H1 (cell line): ENCODE data around the gene DHRS13. TPM values are rescaled to one million over a fixed set of nuclear protein-coding genes. Genes with fewer than 3 reads are reported as not detected.

Source experiments
- CTCF ChIA-PET: fragments of 300-600 bp; sonication (Branson Sonifier 250); formaldehyde crosslinking; loops from one replicate; lab custom pipeline; 2021; ENCODE audit not compliant: partially characterized antibody; lab: Charles Lee
- POLR2A ChIA-PET: fragments of 300-600 bp; sonication (Branson Sonifier 250); formaldehyde crosslinking; loops from one replicate; lab custom pipeline; 2021; ENCODE audit warnings: inconsistent platforms; ENCODE audit not compliant: partially characterized antibody; lab: Charles Lee
- DNase-seq, 2 experiments: peaks; one replicate each; pipeline versions ENCODE4 v3.0.0 to v3.0.0-alpha.2; 2010 to 2022; ENCODE audit warnings: low spot score in 2 of 2, low read depth in 1 of 2, mixed read lengths in 1 of 2
- FAIRE-seq: peaks from 2 replicates; lab custom pipeline; 2011; peaks lifted over from hg19 to GRCh38; lab: Jason Lieb, UNC
- H2AFZ ChIP-seq: 2 replicates; pipeline ENCODE4 v1.8.1; 2012; ENCODE audit warnings: low read length, inconsistent platforms
- H2AK5ac ChIP-seq: 2 replicates; pipeline ENCODE4 v1.6.1; 2013; ENCODE audit warnings: low read depth, low read length
- H2BK120ac ChIP-seq: replicated peaks from 2 replicates; pipeline ENCODE3; 2013; ENCODE audit warnings: low read depth, low read length, inconsistent platforms
- H2BK12ac ChIP-seq: 2 replicates; pipeline ENCODE4 v1.6.1; 2013; ENCODE audit warnings: low read depth, low read length
- H2BK15ac ChIP-seq: 2 replicates; pipeline ENCODE4 v1.6.1; 2013; ENCODE audit warnings: low read length
- H2BK20ac ChIP-seq: 2 replicates; pipeline ENCODE4 v1.6.1; 2013; ENCODE audit warnings: low read length
- H2BK5ac ChIP-seq: 2 replicates; pipeline ENCODE4 v1.6.1; 2013; ENCODE audit warnings: low read depth, low read length
- H3K14ac ChIP-seq: 2 replicates; pipeline ENCODE4 v1.6.1; 2013; ENCODE audit warnings: inconsistent platforms; ENCODE audit not compliant: insufficient read length
- H3K18ac ChIP-seq: 2 replicates; pipeline ENCODE4 v1.6.1; 2013; ENCODE audit warnings: low read length; ENCODE audit errors: extremely low read depth
- H3K23ac ChIP-seq: 2 replicates; pipeline ENCODE4 v1.6.1; 2013; ENCODE audit warnings: inconsistent platforms; ENCODE audit not compliant: insufficient read length
- H3K23me2 ChIP-seq: 2 replicates; pipeline ENCODE4 v1.6.1; 2013; ENCODE audit warnings: low read depth, low read length
- H3K27ac ChIP-seq: 2 replicates; pipeline ENCODE4 v1.6.1; 2011; ENCODE audit warnings: low read depth, low read length, inconsistent platforms
- H3K27me3 ChIP-seq, 4 experiments: replicated peaks in 1 of 4; 1 replicate in 1 of 4; 2 replicates in 3 of 4; pipeline versions ENCODE4 v1.6.1 to v1.8.1; 2011 to 2013; ENCODE audit warnings: low read length in 3 of 4, mild to moderate bottlenecking in 3 of 4, inconsistent platforms in 2 of 4, mixed read lengths in 2 of 4, moderate library complexity in 1 of 4; ENCODE audit not compliant: control insufficient read depth in 3 of 4, insufficient read depth in 3 of 4; ENCODE audit errors: extremely low read depth in 1 of 4
- H3K36me3 ChIP-seq, 4 experiments: 2 replicates each; pipeline versions ENCODE4 v1.6.1 to v1.8.1; 2011 to 2013; ENCODE audit warnings: mild to moderate bottlenecking in 4 of 4, low read length in 3 of 4, moderate library complexity in 2 of 4, control low read depth in 1 of 4, inconsistent platforms in 1 of 4; ENCODE audit not compliant: insufficient read depth in 4 of 4, control insufficient read depth in 2 of 4
- H3K4ac ChIP-seq: replicated peaks from 2 replicates; pipeline ENCODE3; 2013; ENCODE audit warnings: low read length, low read depth, mixed read lengths, inconsistent platforms; ENCODE audit not compliant: insufficient read length
- H3K4me1 ChIP-seq, 4 experiments: replicated peaks in 1 of 4; 1 replicate in 1 of 4; 2 replicates in 3 of 4; pipeline versions ENCODE4 v1.6.1 to v1.8.1; 2011 to 2013; ENCODE audit warnings: low read length in 3 of 4, inconsistent platforms in 2 of 4, mixed read lengths in 1 of 4; ENCODE audit not compliant: insufficient read depth in 4 of 4, control insufficient read depth in 3 of 4
- H3K4me2 ChIP-seq, 2 experiments: 2 replicates each; pipeline versions ENCODE4 v1.6.1 to v1.8.1; 2011 to 2013; ENCODE audit warnings: low read depth in 2 of 2, low read length in 2 of 2, control low read depth in 1 of 2, inconsistent platforms in 1 of 2, mild to moderate bottlenecking in 1 of 2; ENCODE audit not compliant: insufficient read depth in 1 of 2
- H3K4me3 ChIP-seq, 4 experiments: fragments of 200-600, 300-600 bp in 1 of 4; sonication (generic), shearing (Covaris generic), sonication (Bioruptor Twin) in 1 of 4; 2 replicates each; pipeline versions ENCODE4 v1.5.1 to v1.8.1; 2011 to 2016; ENCODE audit warnings: low read length in 4 of 4, low read depth in 3 of 4, control low read depth in 2 of 4, inconsistent platforms in 2 of 4, mild to moderate bottlenecking in 2 of 4, mixed read lengths in 1 of 4, moderate library complexity in 1 of 4; ENCODE audit not compliant: insufficient read depth in 2 of 4; ENCODE audit errors: extremely low read depth in 1 of 4
- H3K56ac ChIP-seq: replicated peaks from 2 replicates; pipeline ENCODE3; 2013; ENCODE audit warnings: low read depth, mild to moderate bottlenecking, mixed read lengths, low read length, inconsistent platforms; ENCODE audit not compliant: insufficient read length
- H3K79me1 ChIP-seq: 2 replicates; pipeline ENCODE4 v1.6.1; 2013; ENCODE audit warnings: low read depth, low read length, control low read depth
- H3K79me2 ChIP-seq, 2 experiments: 2 replicates each; pipeline versions ENCODE4 v1.6.1 to v1.8.1; 2012 to 2013; ENCODE audit warnings: low read length in 2 of 2, mild to moderate bottlenecking in 2 of 2, inconsistent platforms in 1 of 2; ENCODE audit not compliant: insufficient read depth in 2 of 2, control insufficient read depth in 1 of 2
- H3K9ac ChIP-seq, 4 experiments: replicated peaks in 1 of 4; 1 replicate in 1 of 4; 2 replicates in 3 of 4; pipeline versions ENCODE4 v1.6.1 to v1.8.1; 2011 to 2013; ENCODE audit warnings: low read depth in 3 of 4, low read length in 3 of 4, control low read depth in 2 of 4, mild to moderate bottlenecking in 2 of 4, moderate library complexity in 2 of 4, inconsistent platforms in 1 of 4; ENCODE audit errors: extremely low read depth in 1 of 4
- H3K9me3 ChIP-seq, 2 experiments: 2 replicates each; pipeline versions ENCODE4 v1.6.1 to v1.8.1; 2012 to 2013; ENCODE audit warnings: mild to moderate bottlenecking in 2 of 2, moderate library complexity in 2 of 2, control low read depth in 1 of 2, inconsistent platforms in 1 of 2, low read depth in 1 of 2, low read length in 1 of 2, mixed read lengths in 1 of 2; ENCODE audit not compliant: insufficient read depth in 2 of 2
- H4K20me1 ChIP-seq, 2 experiments: replicated peaks in 1 of 2; 2 replicates each; pipeline versions ENCODE3 to v1.8.1; 2011 to 2013; ENCODE audit warnings: inconsistent platforms in 2 of 2, low read length in 2 of 2, mild to moderate bottlenecking in 1 of 2; ENCODE audit not compliant: insufficient read depth in 2 of 2, control insufficient read depth in 1 of 2
- H4K5ac ChIP-seq: 2 replicates; pipeline ENCODE4 v1.6.1; 2013; ENCODE audit warnings: low read length, low read depth, mixed read lengths, inconsistent platforms; ENCODE audit not compliant: insufficient read length
- H4K8ac ChIP-seq: 2 replicates; pipeline ENCODE4 v1.8.0; 2013; ENCODE audit warnings: mild to moderate bottlenecking, moderate library complexity, low read length, inconsistent platforms; ENCODE audit not compliant: insufficient read depth; ENCODE audit errors: extremely low read depth
- H4K91ac ChIP-seq: replicated peaks from 2 replicates; pipeline ENCODE3; 2013; ENCODE audit warnings: low read length, mixed read lengths, inconsistent platforms; ENCODE audit not compliant: insufficient read length
- EZH2 ChIP-seq: fragments of 200-600 bp; sonication (generic); IDR thresholded peaks from 2 replicates; pipeline ENCODE4 v1.7.1; 2012; ENCODE audit warnings: low read depth, mild to moderate bottlenecking, moderate library complexity, low read length, inconsistent platforms; ENCODE audit not compliant: severe bottlenecking
- GTF2F1 ChIP-seq: IDR thresholded peaks from 2 replicates; pipeline ENCODE4 v1.6.1; 2012; ENCODE audit warnings: low read depth, low read length, improper control_type of control experiment, borderline replicate concordance
- KDM1A ChIP-seq: fragments of 200-600, 300-600 bp; sonication (generic); IDR thresholded peaks from 2 replicates; pipeline ENCODE4 v1.7.1; 2016; ENCODE audit warnings: mild to moderate bottlenecking, low read length, borderline replicate concordance
- KDM4A ChIP-seq: IDR thresholded peaks from one replicate; pipeline ENCODE4 v1.7.1; 2012; ENCODE audit warnings: low read depth, mild to moderate bottlenecking, moderate library complexity, low read length, inconsistent platforms; ENCODE audit not compliant: severe bottlenecking
- MAFK ChIP-seq: IDR thresholded peaks from 2 replicates; pipeline ENCODE4 v1.6.1; 2012; ENCODE audit warnings: low read depth, mild to moderate bottlenecking, improper control_type of control experiment, low read length
- SAP30 ChIP-seq: fragments of 300-600 bp; sonication (generic); IDR thresholded peaks from 2 replicates; pipeline ENCODE4 v1.7.1; 2012; ENCODE audit warnings: low read length, moderate library complexity, mild to moderate bottlenecking, inconsistent platforms; ENCODE audit not compliant: insufficient read depth, insufficient replicate concordance
- SP2 ChIP-seq: IDR thresholded peaks from 2 replicates; pipeline ENCODE4 v1.6.1; 2012; ENCODE audit warnings: mild to moderate bottlenecking, low read length, inconsistent platforms
- SUZ12 ChIP-seq: fragments of 200-600 bp; sonication (generic); IDR thresholded peaks from 2 replicates; pipeline ENCODE4 v1.6.1; 2012; ENCODE audit warnings: mild to moderate bottlenecking, inconsistent platforms, low read length, moderate library complexity, mixed read lengths
- TAF7 ChIP-seq: optimal IDR thresholded peaks from 2 replicates; pipeline ENCODE3; 2011; ENCODE audit warnings: low read depth, mild to moderate bottlenecking, inconsistent platforms, low read length, moderate library complexity, borderline replicate concordance
- WGBS, 2 experiments: shearing (Covaris generic) in 1 of 2; methylation state at CpG; one replicate each; pipeline versions ENCODE4 v1.1.6 to v1.1.7; 2013 to 2015; ENCODE audit warnings: low lambda C conversion rate in 2 of 2, mixed read lengths in 2 of 2, inconsistent platforms in 1 of 2, low coverage in 1 of 2, missing lambda C conversion rate in 1 of 2; ENCODE audit not compliant: insufficient replicate concordance in 2 of 2, insufficient coverage in 1 of 2, insufficient read length in 1 of 2; ENCODE audit errors: extremely low coverage in 1 of 2, missing lambda C conversion rate in 1 of 2; 5-methylcytosine and 5-hydroxymethylcytosine counted together
- polyA plus RNA-seq, 7 experiments: library from polyadenylated mRNA; depleted of rRNA in 3 of 7; stranded (reverse) in 5 of 7; unstranded in 2 of 7; fragments of >200 nt in 5 of 7; fragments of 200-250 nt in 2 of 7; gene quantifications; 1 replicate in 5 of 7; 2 replicates in 1 of 7; 4 replicates in 1 of 7; pipeline versions ENCODE4 v1.2.1 to v1.2.3, GENCODE V29; 2011 to 2013; ENCODE audit warnings: missing spikeins in 2 of 7, mixed read lengths in 2 of 7
- total RNA-seq: library from RNA; stranded (reverse); fragmentation: NEBNext Ultra II Directional; extraction: Animal tissue kit (Norgen Biotek cat#: 25700); gene quantifications from 2 replicates; pipeline ENCODE4 v1.2.1, GENCODE V29; 2021
- TF ChIP-seq, protein P1 (sequence below): IDR thresholded peaks from 2 replicates; pipeline ENCODE4 v1.6.1; 2012; ENCODE audit warnings: inconsistent platforms
- TF ChIP-seq, protein P2 (sequence below): IDR thresholded peaks from 2 replicates; pipeline ENCODE4 v1.6.1; 2011; ENCODE audit warnings: low read depth, mild to moderate bottlenecking, low read length; ENCODE audit not compliant: insufficient read depth

The DHRS13 gene
- total and polyA plus RNA-seq, 2 of the 8 experiments (the other 6 are each of a cell fraction or from before 2014, with no cell fraction given): 23.7 to 30.0 TPM

DNA sequence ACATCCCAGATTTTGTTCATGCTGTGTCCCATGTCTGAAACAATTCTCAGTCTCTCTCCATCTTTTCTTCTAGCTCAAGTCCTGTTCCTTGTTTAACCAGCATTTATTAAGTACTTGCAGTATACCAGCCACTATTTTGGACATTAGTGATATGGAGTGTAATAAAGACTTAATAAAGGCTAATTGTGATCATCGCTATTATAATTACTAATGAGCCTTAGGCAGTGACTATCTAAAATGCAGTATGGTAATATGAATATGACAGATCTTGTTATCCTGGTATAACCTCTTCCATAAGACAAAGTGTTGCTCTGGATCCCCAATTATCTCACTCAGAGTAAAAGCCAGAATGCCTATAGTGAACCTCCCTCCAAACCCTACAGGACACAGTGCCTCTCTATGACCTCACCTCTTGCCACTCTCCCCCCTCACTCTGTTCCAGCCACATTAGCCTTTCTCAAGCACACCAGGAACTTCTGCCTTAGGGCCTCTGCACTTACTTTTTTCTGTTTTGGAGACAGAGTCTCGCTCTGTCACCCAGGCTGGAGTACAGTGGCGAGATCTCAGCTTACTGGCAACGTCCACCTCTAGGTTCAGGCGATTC is 3.6 kb downstream of the DHRS13 start:
- Histone ChIP-seq H3K4me3 (no peak overlapping the region), H2AFZ (no peak overlapping the region), H3K79me2 (peaks cover 4 to 21% of the 10 kb centered on the region in 2 experiments), H3K23ac (no peak overlapping the region), H2BK20ac (no peak overlapping the region), H3K79me1 (peaks cover 8% of the 10 kb centered on the region), H3K4ac (no peak overlapping the region), H3K14ac (no peak overlapping the region), H2AK5ac (no peak overlapping the region), H2BK120ac (no peak overlapping the region), H4K8ac (no peak overlapping the region), H3K27ac (no peak overlapping the region), H3K27me3 (no peaks in the 10 kb centered on the region), H3K23me2 (peaks cover 10% of the 10 kb centered on the region; the same call in 1 of the 2 replicates), H3K4me1 (peaks cover 2 to 22% (median 8%) of the 10 kb centered on the region in 4 experiments), H3K9me3 (no peaks in the 10 kb centered on the region), H3K56ac (no peak overlapping the region), H2BK15ac (no peak overlapping the region), H3K36me3 (no peaks in the 10 kb centered on the region; a peak in 1 of 8 replicates), H2BK12ac (no peak overlapping the region), H4K20me1 (peaks cover 0 to 2% of the 10 kb centered on the region in 2 experiments), H4K5ac (no peak overlapping the region), H4K91ac (no peak overlapping the region), H3K9ac (no peak overlapping the region), H3K4me2 (no peak overlapping the region), H2BK5ac (no peak overlapping the region), H3K18ac (no peak overlapping the region)
- ChIA-PET POLR2A (interaction anchor here (0.9 to 5.2 kb wide), 8 partner anchors 8 to 179 kb away, joined by 3 to 51 read pairs (median 12); partner anchors contain the start of genes RPL23A and TLCD1), CTCF (interaction anchor here (0.7 to 7.3 kb wide), 12 partner anchors 8 to 172 kb away, joined by 3 to 47 read pairs (median 10); partner anchors contain the start of genes NEK8 and TLCD1)
- WGBS, 2 experiments: 91% methylated on average over 5 of the region's 5 CpGs; no CpG with 5 or more reads in 1 of the 2 experiments
- no peak for DNase-seq
- no peak for FAIRE-seq
- TF ChIP-seq GTF2F1 (no peak), SAP30 (no peak), TAF7 (no peak), KDM4A (no peak), KDM1A (no peak), SP2 (no peak), EZH2 (no peak), SUZ12 (no peak), MAFK (no peak)
- TF ChIP-seq, protein P1, sequence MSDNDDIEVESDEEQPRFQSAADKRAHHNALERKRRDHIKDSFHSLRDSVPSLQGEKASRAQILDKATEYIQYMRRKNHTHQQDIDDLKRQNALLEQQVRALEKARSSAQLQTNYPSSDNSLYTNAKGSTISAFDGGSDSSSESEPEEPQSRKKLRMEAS: no peak
- TF ChIP-seq, protein P2, sequence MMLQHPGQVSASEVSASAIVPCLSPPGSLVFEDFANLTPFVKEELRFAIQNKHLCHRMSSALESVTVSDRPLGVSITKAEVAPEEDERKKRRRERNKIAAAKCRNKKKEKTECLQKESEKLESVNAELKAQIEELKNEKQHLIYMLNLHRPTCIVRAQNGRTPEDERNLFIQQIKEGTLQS: no peak
